SU-DHL-6 (cell line): Measurements from ENCODE around the gene DNMT1.
"Not testable (repeated sequence)": the region's sequence is repeated elsewhere in the genome, so short reads cannot be mapped to it uniquely, and the experiment has no call there.

ENCODE experiments used
- H2AFZ ChIP-seq: fragments of 200-600 bp; sonication (generic); 2 replicates; pipeline ENCODE4 v1.6.1; 2014; ENCODE audit warnings: low read depth, mild to moderate bottlenecking, moderate library complexity, mixed read lengths, antibody characterized with exemption, low read length; ENCODE audit not compliant: severe bottlenecking
- H3F3A ChIP-seq: fragments of 200-600 bp; shearing (Covaris generic); 2 replicates; pipeline ENCODE4 v1.6.0; 2016; ENCODE audit warnings: antibody characterized with exemption, mild to moderate bottlenecking; ENCODE audit not compliant: insufficient read depth
- H3K27ac ChIP-seq: fragments of 200-600 bp; sonication (generic); 2 replicates; pipeline ENCODE4 v1.5.1; 2016; ENCODE audit warnings: low read depth, mild to moderate bottlenecking, low read length, moderate library complexity, mixed read lengths
- H3K27me3 ChIP-seq: fragments of 200-600 bp; sonication (generic), shearing (Covaris generic); 2 replicates; pipeline ENCODE4 v1.6.0; 2014; ENCODE audit warnings: mild to moderate bottlenecking, low read length
- H3K36me3 ChIP-seq: fragments of 200-600 bp; sonication (generic); 2 replicates; pipeline ENCODE4 v1.6.1; 2014; ENCODE audit warnings: mild to moderate bottlenecking, low read length, mixed read lengths
- H3K4me2 ChIP-seq: fragments of 300-600, 200-600 bp; shearing (Covaris generic), sonication (generic); 2 replicates; pipeline ENCODE4 v1.6.0; 2014; ENCODE audit warnings: low read length, low read depth, mild to moderate bottlenecking; ENCODE audit not compliant: poor library complexity, severe bottlenecking
- H3K4me3 ChIP-seq: fragments of 200-600 bp; sonication (generic); 2 replicates; pipeline ENCODE4 v1.5.1; 2014; ENCODE audit warnings: antibody characterized with exemption, low read length, mild to moderate bottlenecking, mixed read lengths; ENCODE audit not compliant: insufficient read depth, poor library complexity, severe bottlenecking
- H3K79me2 ChIP-seq: fragments of 200-600 bp; sonication (generic); 2 replicates; pipeline ENCODE4 v1.6.1; 2014; ENCODE audit warnings: mild to moderate bottlenecking, low read length, moderate library complexity; ENCODE audit not compliant: insufficient read depth
- H3K9ac ChIP-seq: fragments of 200-600 bp; sonication (generic); 2 replicates; pipeline ENCODE4 v1.7.0; 2014; ENCODE audit warnings: mild to moderate bottlenecking, low read length
- H3K9me2 ChIP-seq: fragments of 200-600 bp; sonication (generic); replicated peaks from 2 replicates; pipeline ENCODE4 v1.6.1; 2014; ENCODE audit warnings: low read length; ENCODE audit not compliant: insufficient read depth
- H3K9me3 ChIP-seq: fragments of 200-600 bp; sonication (generic); 2 replicates; pipeline ENCODE4 v1.6.1; 2014; ENCODE audit warnings: low read length, mixed read lengths; ENCODE audit not compliant: insufficient read depth
- H4K20me1 ChIP-seq: fragments of 200-600 bp; sonication (generic); 2 replicates; pipeline ENCODE4 v1.6.1; 2014; ENCODE audit warnings: low read depth, mild to moderate bottlenecking, antibody characterized with exemption, low read length, moderate library complexity, mixed read lengths
- CTCF ChIP-seq: fragments of 200-600 bp; sonication (generic); IDR thresholded peaks from one replicate; pipeline ENCODE4 v1.5.1; 2017; ENCODE audit warnings: antibody characterized with exemption, mild to moderate bottlenecking, low read length, moderate library complexity; ENCODE audit not compliant: insufficient read depth, poor library complexity, severe bottlenecking
- EZH2phosphoT487 ChIP-seq: fragments of 200-600 bp; sonication (generic), shearing (Covaris generic); conservative IDR thresholded peaks from 2 replicates; pipeline ENCODE4 v1.6.1; 2018; ENCODE audit warnings: mild to moderate bottlenecking, antibody characterized with exemption, low read length, moderate library complexity, mixed read lengths

DNMT1 gene

GRCh38 chr19:10180459-10180858 lies 14.3 kb downstream of the DNMT1 start:
- no peak for TF ChIP-seq EZH2phosphoT487
- no peak for TF ChIP-seq CTCF
- Histone ChIP-seq H3K9ac (no peak overlapping the region), H4K20me1 (peaks cover 10% of the 10 kb centered on the region), H3K4me2 (no peak overlapping the region), H3K4me3 (no peak overlapping the region), H2AFZ (no peak overlapping the region), H3K36me3 (peaks cover 34% of the 10 kb centered on the region), H3K9me2 (no peaks in the 10 kb centered on the region), H3K27ac (no peak overlapping the region), H3K27me3 (no peaks in the 10 kb centered on the region), H3K79me2 (peaks cover 77% of the 10 kb centered on the region), H3F3A (peaks cover 4% of the 10 kb centered on the region; the same call in 1 of the 2 replicates), H3K9me3 (no peaks in the 10 kb centered on the region)

GRCh38 chr19:10180024-10180423 lies 14.7 kb downstream of the DNMT1 start:
- H3K9ac ChIP-seq, H3K4me3 ChIP-seq, H3K9me3 ChIP-seq, H3K27ac ChIP-seq, H4K20me1 ChIP-seq, H2AFZ ChIP-seq, H3F3A ChIP-seq, H3K27me3 ChIP-seq, H3K9me2 ChIP-seq, H3K4me2 ChIP-seq: not testable (repeated sequence)
- Histone ChIP-seq H3K36me3 (peaks cover 38% of the 10 kb centered on the region), H3K79me2 (peaks cover 72% of the 10 kb centered on the region)

GRCh38 chr19:10173527-10173926 lies 21.2 kb downstream of the DNMT1 start:
- no peak overlapping the region for H3K9ac ChIP-seq

More at GRCh38 chr19:10173527-10173926, 21.2 kb downstream of the DNMT1 start:
- no peaks in the 10 kb centered on the region for H3K9me3 ChIP-seq
- H3K27me3 ChIP-seq: no peaks in the 10 kb centered on the region
- peaks cover 4% of the 10 kb centered on the region; the same call in 1 of the 2 replicates for H3F3A ChIP-seq
- no peaks in the 10 kb centered on the region for H3K9me2 ChIP-seq
- peaks cover 36% of the 10 kb centered on the region for H3K79me2 ChIP-seq
- TF ChIP-seq CTCF: no peak
- no peak for TF ChIP-seq EZH2phosphoT487
- H3K27ac ChIP-seq: no peak overlapping the region
- no peak overlapping the region for H3K4me2 ChIP-seq
- peaks cover 51% of the 10 kb centered on the region for H3K36me3 ChIP-seq
- no peaks in the 10 kb centered on the region; the same call in 1 of the 2 replicates for H4K20me1 ChIP-seq
- H2AFZ ChIP-seq: no peak overlapping the region
- H3K4me3 ChIP-seq: no peak overlapping the region
